NCI-H2196 treated with DMSO at 0.1 percent for 48 hours (cell line): ENCODE measurements around the gene GYS1.

Source experiments
- DNase-seq: peaks from one replicate; lab custom pipeline; 2025; ENCODE audit not compliant: unreplicated experiment; lab: John Stamatoyannopoulos, UW

GYS1 gene

GRCh38 chr19:48990400-48990799 lies 2.7 kb downstream of the GYS1 start:
- no peak for DNase-seq

GRCh38 chr19:48989701-48990291 lies 3.3 kb downstream of the GYS1 start:
- no peak for DNase-seq

- DNase-seq, result no peak
Observed at GRCh38 chr19:48988860-48989259, 4.2 kb downstream of the GYS1 start.

GRCh38 chr19:48988286-48988685 lies 4.8 kb downstream of the GYS1 start:
- no peak for DNase-seq

- no peak for DNase-seq
Observed at GRCh38 chr19:48987323-48987722, 5.8 kb downstream of the GYS1 start.

- no peak for DNase-seq
Observed at GRCh38 chr19:48986211-48986610, 6.9 kb downstream of the GYS1 start.

- DNase-seq, result no peak
Observed at GRCh38 chr19:48985711-48986110, 7.4 kb downstream of the GYS1 start.

- DNase-seq, result no peak
Observed at GRCh38 chr19:48982280-48982679, 10.8 kb downstream of the GYS1 start.

- no peak for DNase-seq
Observed at GRCh38 chr19:48977061-48977460, 16.0 kb downstream of the GYS1 start.

- no peak for DNase-seq
Observed at GRCh38 chr19:48975947-48976847, 16.9 kb downstream of the GYS1 start.

GRCh38 chr19:48970923-48971395 lies 22.1 kb downstream of the GYS1 start:
- no peak for DNase-seq

GRCh38 chr19:48970139-48970766 lies 22.9 kb downstream of the GYS1 start:
- no peak for DNase-seq

- peak; percentile 22 for DNase-seq
Observed at GRCh38 chr19:48969276-48970138, 23.6 kb downstream of the GYS1 start.

GRCh38 chr19:48968813-48969218 lies 24.3 kb downstream of the GYS1 start:
- DNase-seq, result no peak

- no peak for DNase-seq
Observed at GRCh38 chr19:48968179-48968661, 24.9 kb downstream of the GYS1 start.

GRCh38 chr19:48967346-48968178 lies 25.5 kb downstream of the GYS1 start:
- no peak for DNase-seq

- DNase-seq, result no peak
Observed at GRCh38 chr19:48966541-48967345, 26.4 kb downstream of the GYS1 start.

GRCh38 chr19:48965806-48966540 lies 27.1 kb downstream of the GYS1 start:
- peak; percentile 59 for DNase-seq
